Tibial nerve (tissue), 4 donors: ENCODE results near the gene ZFP90.

Experiments
- CTCF ChIP-seq, 5 experiments: fragments of 200-600 bp in 3 of 5; fragments of 450-650 bp in 2 of 5; sonication (generic) in 3 of 5; IDR thresholded peaks; one replicate each; pipeline ENCODE4 v1.5.1; 2016 to 2019; ENCODE audit warnings: antibody characterized with exemption in 5 of 5, mild to moderate bottlenecking in 3 of 5, moderate library complexity in 2 of 5
- EP300 ChIP-seq, 2 donors: sonication (generic); formaldehyde crosslinking; IDR thresholded peaks; one replicate each; pipeline ENCODE4 v1.6.1; 2017; ENCODE audit warnings: antibody characterized with exemption in 2 of 2, mild to moderate bottlenecking in 1 of 2

- TF ChIP-seq CTCF (IDR thresholded peaks at IDR 0.05) = no peak
- TF ChIP-seq EP300 (IDR thresholded peaks at IDR 0.05) = no peak
Observed at GRCh38 chr16:68490829-68491575, 48.1 kb upstream of the ZFP90 start.
